ENCODE measurements around the gene HDAC11. TPM values are rescaled to one million over a fixed set of nuclear protein-coding genes. Genes with fewer than 3 reads are reported as not detected.

HDAC11 gene
- total and polyA plus RNA-seq, 10 of the 15 experiments (the other 5 are each of a cell fraction or from before 2014, with no cell fraction given) = 0.04 to 0.76 (median 0.22) TPM; not detected in 1

- intact Hi-C loops (cut with micrococcal nuclease; ENCODE audit: unreplicated experiment) (no loop called here), in situ Hi-C loops (cut with MboI) (no loop called here)
- TF ChIP-seq SRF (IDR thresholded peaks at IDR 0.05; ENCODE audit: low read depth in 2 of 2, low read length in 2 of 2) = no peak
- no peak for TF ChIP-seq GATAD2B (conservative IDR thresholded peaks at IDR 0.05; ENCODE audit: low read depth)
- no peak for TF ChIP-seq POLR2AphosphoS5 (IDR thresholded peaks at IDR 0.05; ENCODE audit: low read length)
- TF ChIP-seq STAT3 (IDR thresholded peaks at IDR 0.05; ENCODE audit: low read depth, low read length) = no peak
- TF ChIP-seq FOXK2 (IDR thresholded peaks at IDR 0.05) = no peak
- TF ChIP-seq USF2 (IDR thresholded peaks at IDR 0.05; ENCODE audit: borderline replicate concordance, low read depth, low read length) = no peak
- TF ChIP-seq BHLHE40 (IDR thresholded peaks at IDR 0.05; ENCODE audit: borderline replicate concordance in 1 of 2, low read depth in 2 of 2, low read length in 1 of 2) = no peak
- TF ChIP-seq MTA2 (IDR thresholded peaks at IDR 0.05; ENCODE audit: low read depth) = no peak
- no peak for TF ChIP-seq FOS (IDR thresholded peaks at IDR 0.05; ENCODE audit: borderline replicate concordance, extremely low read depth, insufficient read length)
- no peak for TF ChIP-seq CUX1 (IDR thresholded peaks at IDR 0.05; ENCODE audit: insufficient replicate concordance, low read depth, low read length)
- no peak for TF ChIP-seq CHD1 (IDR thresholded peaks at IDR 0.05; ENCODE audit: low read depth, low read length)
- TF ChIP-seq IRF4 (IDR thresholded peaks at IDR 0.05; ENCODE audit: low read depth, low read length) = no peak
- H3K27me3 ChIP-seq (replicated peaks in 1 of 2; ENCODE audit: control insufficient read depth in 2 of 2, insufficient read depth in 2 of 2, low read length in 1 of 2) = no peaks in the 10 kb centered on the region
- H4K20me1 ChIP-seq (ENCODE audit: control insufficient read depth, insufficient read depth) = no peaks in the 10 kb centered on the region
- ChIA-PET CTCF (interaction anchor here (1.5 kb wide), 1 partner anchor 141 kb away, joined by 5 read pairs; no protein-coding TSS in a partner anchor), SMC1A (ENCODE audit: uncharacterized antibody, unreplicated experiment) (no interaction called here), POLR2A (no interaction called here), RAD21 (ENCODE audit: unreplicated experiment) (no interaction called here)
- no peak overlapping the region for H3K27ac ChIP-seq (ENCODE audit: control insufficient read depth, insufficient read depth)
- BruUV-seq (replicated peaks) = no TSS peak
- 0% methylated on average over 3 of the region's 3 CpGs for WGBS (ENCODE audit: insufficient coverage, insufficient replicate concordance, low lambda C conversion rate, missing lambda C conversion rate)
- H3K9ac ChIP-seq (ENCODE audit: control insufficient read depth, insufficient read depth, low read length) = no peak overlapping the region
- H3K4me2 ChIP-seq (ENCODE audit: control insufficient read depth, insufficient read depth) = no peak overlapping the region
- H3K4me1 ChIP-seq (ENCODE audit: control insufficient read depth, insufficient read depth, low read length) = no peaks in the 10 kb centered on the region
- DNase-seq (ENCODE audit: low read depth, low spot score) (no peak), FAIRE-seq (no peak), ATAC-seq (no peak)
- H3K4me3 ChIP-seq = no peak overlapping the region
- H3K79me2 ChIP-seq (ENCODE audit: control insufficient read depth, insufficient read depth, low read length) = no peaks in the 10 kb centered on the region
- no peaks in the 10 kb centered on the region for H3K9me3 ChIP-seq (replicated peaks; ENCODE audit: control insufficient read depth, insufficient read depth, low read length)
- no peaks in the 10 kb centered on the region for H3K36me3 ChIP-seq (ENCODE audit: control insufficient read depth in 2 of 2, insufficient read depth in 2 of 2, low read length in 1 of 2)
- H2AFZ ChIP-seq (ENCODE audit: control insufficient read depth, low read depth, low read length) = no peak overlapping the region
Measured at GRCh38 chr3:13507247-13507569, 27.1 kb downstream of the HDAC11 start.
